Common myeloid progenitor, CD34-positive (primary cell): ENCODE measurements around the gene TMEM181.

ENCODE experiments used
- CTCF ChIA-PET: fragments of 350-600 bp; sonication (Branson Sonifier 250); formaldehyde crosslinking; loops from one replicate; lab custom pipeline; 2021; ENCODE audit warnings: antibody characterized with exemption; lab: Charles Lee
- POLR2A ChIA-PET: fragments of 350-600 bp; sonication (Branson Sonifier 250); formaldehyde crosslinking; loops from one replicate; lab custom pipeline; 2021; ENCODE audit warnings: antibody characterized with exemption; lab: Charles Lee
- DNase-seq, 3 donors: peaks; one replicate each; pipeline versions ENCODE4 v3.0.0 to v3.0.0-alpha.2; 2013
- H3K27ac ChIP-seq, 2 experiments: 1 replicate in 1 of 2; 2 replicates in 1 of 2; pipeline ENCODE4 v1.7.0; 2013; ENCODE audit warnings: inconsistent platforms in 2 of 2, low read length in 2 of 2, mild to moderate bottlenecking in 2 of 2, low read depth in 1 of 2, moderate library complexity in 1 of 2; ENCODE audit not compliant: severe bottlenecking in 2 of 2, insufficient read depth in 1 of 2, poor library complexity in 1 of 2
- H3K27me3 ChIP-seq, 5 experiments: replicated peaks in 2 of 5; 1 replicate in 3 of 5; 2 replicates in 2 of 5; pipeline versions ENCODE4 v1.6.1 to v1.7.0; 2013; ENCODE audit warnings: low read length in 4 of 5, mild to moderate bottlenecking in 2 of 5, moderate library complexity in 2 of 5, inconsistent platforms in 1 of 5; ENCODE audit not compliant: insufficient read depth in 5 of 5, control insufficient read depth in 4 of 5
- H3K36me3 ChIP-seq, 4 experiments: 1 replicate in 2 of 4; 2 replicates in 2 of 4; pipeline versions ENCODE4 v1.6.1 to v1.7.0; 2013; ENCODE audit warnings: low read length in 3 of 4, control low read depth in 1 of 4, mild to moderate bottlenecking in 1 of 4; ENCODE audit not compliant: control insufficient read depth in 4 of 4, insufficient read depth in 4 of 4
- H3K4me1 ChIP-seq, 4 experiments: 1 replicate in 3 of 4; 2 replicates in 1 of 4; pipeline versions ENCODE4 v1.6.1 to v1.7.1; 2013; ENCODE audit warnings: low read length in 3 of 4, mild to moderate bottlenecking in 3 of 4, control low read depth in 1 of 4, inconsistent platforms in 1 of 4, moderate library complexity in 1 of 4; ENCODE audit not compliant: control insufficient read depth in 4 of 4, insufficient read depth in 4 of 4; ENCODE audit errors: control extremely low read depth in 1 of 4
- H3K4me3 ChIP-seq, 7 experiments: 1 replicate in 4 of 7; 2 replicates in 3 of 7; pipeline versions ENCODE4 v1.5.1 to v1.7.0; 2013; ENCODE audit warnings: mild to moderate bottlenecking in 7 of 7, low read length in 6 of 7, moderate library complexity in 6 of 7, inconsistent platforms in 2 of 7, low read depth in 2 of 7, control low read depth in 1 of 7; ENCODE audit not compliant: insufficient read depth in 4 of 7, control insufficient read depth in 1 of 7; ENCODE audit errors: extremely low read depth in 1 of 7
- H3K9me3 ChIP-seq, 5 experiments: 1 replicate in 4 of 5; 2 replicates in 1 of 5; pipeline versions ENCODE4 v1.6.1 to v1.7.1; 2013; ENCODE audit warnings: low read length in 4 of 5, mild to moderate bottlenecking in 2 of 5, inconsistent platforms in 1 of 5, low read depth in 1 of 5, moderate library complexity in 1 of 5; ENCODE audit not compliant: control insufficient read depth in 4 of 5, insufficient read depth in 2 of 5; ENCODE audit errors: control extremely low read depth in 1 of 5
- WGBS: methylation state at CpG from one replicate; pipeline ENCODE4 v1.1.5; 2013; ENCODE audit not compliant: insufficient coverage; 5-methylcytosine and 5-hydroxymethylcytosine counted together

TMEM181 gene

GRCh38 chr6:158536084-158536890 lies 23.6 kb upstream of the TMEM181 start:
- Histone ChIP-seq H3K27me3 (peaks cover 5 to 62% (median 23%) of the 10 kb centered on the region in 5 experiments), H3K4me3 (peak overlapping the region; percentile 27 to 79 (median 65)), H3K36me3 (no peaks in the 10 kb centered on the region), H3K27ac (no peak overlapping the region), H3K4me1 (peaks cover 0 to 16% (median 16%) of the 10 kb centered on the region in 4 experiments), H3K9me3 (peaks cover 0 to 2% (median 0%) of the 10 kb centered on the region in 5 experiments)
- ChIA-PET POLR2A (no interaction called here), CTCF (no interaction called here)
- DNase-seq, result peak; percentile 63 to 88 (median 83)
- WGBS, result under 1% methylated on average over 57 of the region's 75 CpGs

- Histone ChIP-seq H3K27me3 (peaks cover 5 to 62% (median 23%) of the 10 kb centered on the region in 5 experiments), H3K9me3 (peaks cover 0 to 2% (median 0%) of the 10 kb centered on the region in 5 experiments), H3K4me3 (peak overlapping the region; percentile 27 to 79 (median 65)), H3K36me3 (no peaks in the 10 kb centered on the region), H3K4me1 (peaks cover 0 to 16% (median 16%) of the 10 kb centered on the region in 4 experiments), H3K27ac (no peak overlapping the region)
- 3% methylated on average over 71 of the region's 94 CpGs for WGBS
- DNase-seq, result peak in 2 of 3 donors; percentile 29 to 51
- ChIA-PET POLR2A (interaction anchor here (0.5 kb wide), 1 partner anchor 62 kb away, joined by 3 read pairs; no protein-coding TSS in a partner anchor), CTCF (interaction anchor here (0.6 kb wide), 1 partner anchor 353 kb away, joined by 3 read pairs; no protein-coding TSS in a partner anchor)
Measured at GRCh38 chr6:158536891-158537798, 22.7 kb upstream of the TMEM181 start.

- H3K4me3 ChIP-seq, result no peak overlapping the region
- H3K27me3 ChIP-seq, result peaks cover 5 to 62% (median 23%) of the 10 kb centered on the region in 5 experiments
- H3K4me1 ChIP-seq, result peaks cover 0 to 16% (median 16%) of the 10 kb centered on the region in 4 experiments
- no peak overlapping the region for H3K27ac ChIP-seq
- peaks cover 0 to 2% (median 0%) of the 10 kb centered on the region in 5 experiments for H3K9me3 ChIP-seq
- ChIA-PET POLR2A (interaction anchor here (0.6 kb wide), 1 partner anchor 16 kb away, joined by 3 read pairs; no protein-coding TSS in a partner anchor), CTCF (interaction anchor here (0.8 to 1.6 kb wide), 3 partner anchors 13 to 43 kb away, joined by 3 to 4 read pairs (median 3); no protein-coding TSS in a partner anchor)
- 69% methylated on average over 2 of the region's 2 CpGs for WGBS
- no peaks in the 10 kb centered on the region for H3K36me3 ChIP-seq
- no peak for DNase-seq
Measured at GRCh38 chr6:158538741-158539140, 21.1 kb upstream of the TMEM181 start.

- ChIA-PET POLR2A (interaction anchor here (0.6 kb wide), 1 partner anchor 17 kb away, joined by 3 read pairs; no protein-coding TSS in a partner anchor), CTCF (interaction anchor here (0.8 to 1.6 kb wide), 4 partner anchors 14 to 44 kb away, joined by 3 to 4 read pairs (median 4); no protein-coding TSS in a partner anchor)
- H3K4me1 ChIP-seq, result peaks cover 0 to 16% (median 16%) of the 10 kb centered on the region in 4 experiments
- H3K4me3 ChIP-seq, result no peak overlapping the region
- peaks cover 5 to 60% (median 23%) of the 10 kb centered on the region in 5 experiments for H3K27me3 ChIP-seq
- peaks cover 0 to 2% (median 0%) of the 10 kb centered on the region in 5 experiments for H3K9me3 ChIP-seq
- no peaks in the 10 kb centered on the region for H3K36me3 ChIP-seq
- H3K27ac ChIP-seq, result no peak overlapping the region
- no peak for DNase-seq
- 95% methylated on average over 4 of the region's 7 CpGs for WGBS
Measured at GRCh38 chr6:158539413-158539812, 20.5 kb upstream of the TMEM181 start.

- DNase-seq, result no peak
- CTCF ChIA-PET, result interaction anchor here (1.4 to 1.6 kb wide), 3 partner anchors 14 to 45 kb away, joined by 3 to 4 read pairs (median 4); no protein-coding TSS in a partner anchor
- 94% methylated on average over 3 of the region's 6 CpGs for WGBS
- Histone ChIP-seq H3K27me3 (peaks cover 5 to 58% (median 21%) of the 10 kb centered on the region in 5 experiments), H3K4me3 (no peak overlapping the region), H3K9me3 (peaks cover 0 to 2% (median 0%) of the 10 kb centered on the region in 5 experiments), H3K27ac (no peak overlapping the region), H3K36me3 (no peaks in the 10 kb centered on the region), H3K4me1 (peaks cover 0 to 16% (median 16%) of the 10 kb centered on the region in 4 experiments)
- POLR2A ChIA-PET, result no interaction called here
Measured at GRCh38 chr6:158539881-158540280, 20.0 kb upstream of the TMEM181 start.

GRCh38 chr6:158543606-158544185 lies 16.2 kb upstream of the TMEM181 start:
- CTCF ChIA-PET, result interaction anchor here (1.9 kb wide), 1 partner anchor 14 kb away, joined by 4 read pairs; no protein-coding TSS in a partner anchor

More at GRCh38 chr6:158543606-158544185, 16.2 kb upstream of the TMEM181 start:
- 94% methylated on average over 12 of the region's 12 CpGs for WGBS
- Histone ChIP-seq H3K36me3 (no peaks in the 10 kb centered on the region), H3K27me3 (peaks cover 2 to 24% (median 7%) of the 10 kb centered on the region in 5 experiments), H3K4me1 (no peaks in the 10 kb centered on the region), H3K27ac (no peak overlapping the region), H3K9me3 (no peaks in the 10 kb centered on the region), H3K4me3 (no peak overlapping the region)
- DNase-seq, result no peak
- POLR2A ChIA-PET, result no interaction called here
